Measurements from ENCODE around the gene LMBRD1. TPM values are rescaled to one million over a fixed set of nuclear protein-coding genes. Genes with fewer than 3 reads are reported as not detected.

The LMBRD1 gene
- polyA plus RNA-seq, 2 of the 4 experiments (the other 2 are of a cell fraction) = 14.1 to 23.8 TPM

- no peak for TF ChIP-seq HMGXB4 (CRISPR knock-in tag; IDR thresholded peaks at IDR 0.05; ENCODE audit: borderline replicate concordance)
- no peak for TF ChIP-seq RARB (CRISPR knock-in tag; IDR thresholded peaks at IDR 0.05)
- TF ChIP-seq HDAC2 (IDR thresholded peaks at IDR 0.05) = no peak
These were observed 64.8 kb downstream of the LMBRD1 start (continued) for GRCh38 chr6:69732045-69732444.

- no peak for ATAC-seq
- Histone ChIP-seq H3K4me3 (no peak overlapping the region), H3K4me2 (no peak overlapping the region), H3K4me1 (no peaks in the 10 kb centered on the region), H3K27ac (no peak overlapping the region), H3K9me3 (no peaks in the 10 kb centered on the region)
- FAIRE-seq = no peak
- no peak for DNase-seq (ENCODE audit: low read depth in 1 of 2, low spot score in 1 of 2)
- POLR2A ChIA-PET = no interaction called here
- CTCF ChIA-PET = interaction anchor here (0.7 kb wide), 1 partner anchor 9 kb away, joined by 3 read pairs; no protein-coding TSS in a partner anchor
- 61% methylated on average over 3 of the region's 3 CpGs for whole genome bisulfite sequencing (ENCODE audit: missing lambda C conversion rate)
- TF ChIP-seq CTCF (IDR thresholded peaks at IDR 0.05) (peak; percentile 34; the same call in 2 of the 3 replicates), PBX3 (IDR thresholded peaks at IDR 0.05) (no peak), RAD21 (conservative IDR thresholded peaks at IDR 0.05 in 1 of 2, IDR thresholded peaks at IDR 0.05 in 1 of 2) (peak; percentile 10 to 37; a peak in 1 of 5 replicates)
These were observed 66.8 kb downstream of the LMBRD1 start for GRCh38 chr6:69729870-69730449.

GRCh38 chr6:69722683-69723082 is 74.1 kb downstream of the LMBRD1 start:
- TF ChIP-seq HOXA7 (CRISPR knock-in tag; IDR thresholded peaks at IDR 0.05) = no peak
- no peak for TF ChIP-seq HEYL (CRISPR knock-in tag; IDR thresholded peaks at IDR 0.05)
- TF ChIP-seq CEBPB (IDR thresholded peaks at IDR 0.05) = no peak
- no peak for TF ChIP-seq MYC (IDR thresholded peaks at IDR 0.05; ENCODE audit: borderline replicate concordance, low read length)
- no peak for TF ChIP-seq PHF8 (IDR thresholded peaks at IDR 0.05; ENCODE audit: borderline replicate concordance, low read depth)
- TF ChIP-seq POLR2AphosphoS2 (conservative IDR thresholded peaks at IDR 0.05; ENCODE audit: low read length) = no peak
- TF ChIP-seq ZFP36 (IDR thresholded peaks at IDR 0.05; ENCODE audit: borderline replicate concordance, partially characterized antibody) = no peak
- no peak for TF ChIP-seq FOSL2 (IDR thresholded peaks at IDR 0.05)
- TF ChIP-seq FOSL2 (CRISPR knock-in tag; IDR thresholded peaks at IDR 0.05) = no peak
- no peak for TF ChIP-seq HDAC2 (IDR thresholded peaks at IDR 0.05)
- no peak for TF ChIP-seq ATOH8 (CRISPR knock-in tag; IDR thresholded peaks at IDR 0.05; ENCODE audit: low read depth)
- TF ChIP-seq RAD21 (conservative IDR thresholded peaks at IDR 0.05 in 1 of 2, IDR thresholded peaks at IDR 0.05 in 1 of 2) = no peak
- WGBS (ENCODE audit: missing lambda C conversion rate) = 87% methylated on average over 3 of the region's 3 CpGs
- ChIA-PET CTCF (no interaction called here), POLR2A (no interaction called here)
- FAIRE-seq = no peak
- no peak for ATAC-seq
- Histone ChIP-seq H3K4me2 (no peak overlapping the region), H3K9me3 (no peaks in the 10 kb centered on the region), H3K4me3 (no peak overlapping the region), H3K27ac (no peak overlapping the region), H3K4me1 (no peaks in the 10 kb centered on the region)
- DNase-seq (ENCODE audit: low read depth in 1 of 2, low spot score in 1 of 2) = no peak
